CD4-positive, CD25-positive, alpha-beta regulatory T cell (primary cell): ENCODE results near the gene DNALI1. TPM values are rescaled to one million over a fixed set of nuclear protein-coding genes. Genes with fewer than 3 reads are reported as not detected.

ENCODE experiments used
- polyA plus RNA-seq, 4 donors: library from polyadenylated mRNA; unstranded; fragments of 300-500 nt; fragmentation: Illumina TruSeq; gene quantifications; one replicate each; pipeline ENCODE4 v1.2.3, GENCODE V29; 2021
- total RNA-seq: library from RNA; stranded (reverse); gene quantifications from one replicate; pipeline ENCODE4 v1.2.3, GENCODE V29; 2022

The DNALI1 gene
- total and polyA plus RNA-seq, 5 donors from 2014 or later: 0.22 to 0.32 (median 0.25) TPM; not detected in 2

Other genes with a start within 250 kb of the DNALI1 start
- 205 TPM for gene ZC3H12A, start 82.4 kb upstream of the DNALI1 start, total RNA-seq
- 10 to 100 TPM in 3 of 4 donors, 1 to 10 TPM in 1; 9.9 to 16.7 (median 13.1) TPM for gene ZC3H12A, start 82.4 kb upstream of the DNALI1 start, polyA plus RNA-seq
- 52.3 TPM for gene MEAF6, start 42.2 kb upstream of the DNALI1 start, total RNA-seq
- 100 to 1,000 TPM; 143 to 163 (median 150) TPM for gene MEAF6, start 42.2 kb upstream of the DNALI1 start, polyA plus RNA-seq
- 52.3 TPM for gene SNIP1, start 2.6 kb upstream of the DNALI1 start, total RNA-seq
- gene SNIP1, start 2.6 kb upstream of the DNALI1 start, polyA plus RNA-seq: 1 to 10 TPM; 1.5 to 5.8 (median 4.6) TPM
- gene GNL2, start 39.0 kb downstream of the DNALI1 start, total RNA-seq: 58.9 TPM
- 10 to 100 TPM; 37.3 to 46.5 (median 42.9) TPM for gene GNL2, start 39.0 kb downstream of the DNALI1 start, polyA plus RNA-seq
- not detected for gene RSPO1, start 78.0 kb downstream of the DNALI1 start, total RNA-seq
- gene RSPO1, start 78.0 kb downstream of the DNALI1 start, polyA plus RNA-seq: not detected
- 1.3 TPM for gene CDCA8, start 135.6 kb downstream of the DNALI1 start, total RNA-seq
- gene CDCA8, start 135.6 kb downstream of the DNALI1 start, polyA plus RNA-seq: 1 to 10 TPM; 2.5 to 3.7 (median 3.1) TPM
- gene EPHA10, start 208.2 kb downstream of the DNALI1 start, total RNA-seq: not detected
- not detected for gene EPHA10, start 208.2 kb downstream of the DNALI1 start, polyA plus RNA-seq
- gene MANEAL, start 236.9 kb downstream of the DNALI1 start, total RNA-seq: 0.69 TPM
- 1 to 10 TPM in 3 of 4 donors, under 1 TPM in 1; 0.87 to 2.4 (median 1.5) TPM for gene MANEAL, start 236.9 kb downstream of the DNALI1 start, polyA plus RNA-seq